NCI-H146 treated with DMSO at 0.1 percent for 48 hours (cell line): ENCODE measurements around the gene LIMK2.
"Not testable (repeated sequence)": the region's sequence is repeated elsewhere in the genome, so short reads cannot be mapped to it uniquely, and the experiment has no call there.

ENCODE experiments used
- DNase-seq: peaks from one replicate; lab custom pipeline; 2025; ENCODE audit not compliant: unreplicated experiment; lab: John Stamatoyannopoulos, UW

The LIMK2 gene

DNA sequence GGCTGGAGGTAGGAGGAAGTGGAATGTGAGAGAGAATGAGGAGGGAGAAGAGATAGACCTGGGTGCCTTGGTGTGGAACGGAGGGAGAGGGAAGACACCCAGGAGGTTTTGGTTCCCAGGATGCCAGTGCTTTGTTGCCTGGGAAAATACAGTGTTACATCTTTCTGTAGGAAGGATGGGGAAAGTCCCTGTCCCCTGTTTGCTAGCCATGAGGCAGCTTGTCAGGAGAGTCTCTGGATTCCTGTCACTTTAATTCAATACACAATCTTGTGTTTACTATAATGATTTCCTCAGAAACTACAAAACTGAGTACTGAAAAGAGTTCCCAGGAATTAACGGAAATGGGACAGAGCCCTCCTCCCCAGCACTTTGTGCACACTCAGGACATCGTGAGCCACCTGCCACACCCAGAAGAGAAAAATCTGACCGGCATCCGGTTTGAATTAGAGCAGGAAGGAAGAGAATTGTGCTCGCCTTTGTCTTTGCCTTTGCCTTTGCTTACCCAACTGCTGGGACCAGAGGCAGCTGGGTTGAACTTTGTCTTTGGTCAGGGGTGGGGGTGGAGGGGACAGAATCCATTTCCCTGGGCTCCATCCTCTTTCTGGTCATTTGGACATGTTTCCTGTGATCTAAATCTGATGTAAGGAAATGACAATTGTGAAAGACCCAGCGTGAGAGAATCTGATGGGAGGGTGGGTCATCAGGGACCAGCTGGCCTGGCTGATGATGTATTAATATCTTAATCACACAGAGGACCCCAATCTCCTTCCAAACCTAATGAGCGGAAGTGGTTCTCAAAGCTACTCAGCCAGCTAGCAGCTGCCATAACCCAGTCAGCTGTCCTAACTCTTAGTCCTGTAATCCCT lies 1.3 kb upstream of the LIMK2 start:
- DNase-seq, result no peak

DNA sequence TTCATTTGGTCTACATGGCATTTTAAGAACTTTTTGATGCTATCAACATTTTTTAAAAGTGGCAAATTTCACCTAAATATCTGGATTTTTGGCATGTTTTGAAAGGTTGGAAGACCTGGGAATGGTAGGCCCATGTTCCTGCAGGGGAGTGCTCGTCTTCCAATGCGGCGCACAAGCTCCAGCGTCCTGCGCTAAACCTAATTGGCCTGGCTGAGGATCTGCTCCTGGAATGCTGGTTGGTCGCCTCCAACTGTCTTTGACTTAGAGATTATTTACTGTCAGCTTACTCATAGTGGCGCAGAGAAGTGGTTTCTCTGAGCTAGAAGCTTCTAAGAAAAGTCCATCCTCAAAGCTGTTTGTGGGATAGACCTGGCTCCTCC lies 626 bp upstream of the LIMK2 start:
- DNase-seq, result no peak

DNA sequence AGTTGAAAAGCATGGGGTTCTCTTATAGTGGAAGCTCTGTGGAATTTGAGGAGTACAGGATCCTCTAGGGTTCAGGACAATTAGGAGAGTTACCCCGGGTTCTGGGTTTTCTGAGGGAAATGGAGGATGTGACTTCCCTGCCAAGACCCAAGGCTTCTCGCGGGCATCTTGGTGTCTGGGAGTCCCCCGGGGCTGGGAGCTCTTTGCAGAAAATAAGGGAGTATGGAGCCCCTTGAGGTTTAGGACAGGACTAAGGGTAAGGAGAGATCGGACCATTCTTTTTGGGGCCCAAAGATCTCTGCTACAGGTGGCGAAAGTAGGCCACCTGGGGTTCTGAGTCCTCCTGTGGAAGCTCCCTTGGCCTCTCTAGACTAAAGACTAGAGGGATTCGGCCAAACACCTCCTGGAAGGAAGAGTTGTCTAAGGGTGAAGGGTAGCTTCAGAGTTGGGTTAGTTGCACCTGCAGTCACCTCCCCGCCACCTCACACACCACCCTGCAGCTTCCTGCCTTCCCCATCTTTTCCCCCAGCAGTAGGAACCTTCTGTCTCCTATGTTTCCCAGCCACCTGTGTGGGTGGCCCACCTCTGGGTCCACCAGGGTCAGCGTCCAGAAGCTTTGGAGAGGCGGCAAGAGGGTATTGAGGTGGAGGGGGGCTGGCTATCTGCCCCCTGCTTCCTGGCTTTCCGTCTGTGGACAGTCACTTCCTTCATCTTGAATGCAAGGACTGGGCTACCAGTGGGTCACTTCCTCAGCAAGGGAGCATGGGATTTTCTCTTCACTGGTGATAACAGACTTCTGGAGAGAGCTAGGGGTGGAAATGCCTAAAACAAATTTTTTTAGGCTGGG lies 908 bp downstream of the LIMK2 start:
- DNase-seq, result no peak

DNA sequence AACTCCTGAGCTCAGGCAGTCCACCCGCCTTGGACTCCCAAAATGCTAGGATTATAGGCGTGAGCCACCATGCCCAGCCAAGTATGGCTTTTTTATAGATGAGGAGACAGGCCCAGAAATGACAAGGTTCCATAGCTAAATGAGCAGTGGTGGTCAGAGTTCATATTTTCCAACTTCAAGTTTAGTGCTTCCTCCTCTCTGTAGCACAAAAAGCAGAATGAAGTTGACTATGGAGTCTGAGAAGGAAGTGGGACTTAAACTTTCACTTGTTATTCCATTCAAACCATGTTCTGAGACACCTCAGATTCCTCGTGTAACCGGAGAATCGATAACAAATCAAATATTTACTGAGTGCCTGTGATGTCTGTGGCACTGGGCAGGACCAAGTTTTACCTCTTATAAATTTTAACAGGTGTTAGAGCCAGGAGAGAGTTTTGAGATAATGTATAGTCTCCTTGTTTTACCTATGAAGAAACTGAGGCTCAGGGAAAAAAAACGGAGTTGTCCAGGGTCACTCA lies 3.0 kb downstream of the LIMK2 start:
- no peak for DNase-seq

DNA sequence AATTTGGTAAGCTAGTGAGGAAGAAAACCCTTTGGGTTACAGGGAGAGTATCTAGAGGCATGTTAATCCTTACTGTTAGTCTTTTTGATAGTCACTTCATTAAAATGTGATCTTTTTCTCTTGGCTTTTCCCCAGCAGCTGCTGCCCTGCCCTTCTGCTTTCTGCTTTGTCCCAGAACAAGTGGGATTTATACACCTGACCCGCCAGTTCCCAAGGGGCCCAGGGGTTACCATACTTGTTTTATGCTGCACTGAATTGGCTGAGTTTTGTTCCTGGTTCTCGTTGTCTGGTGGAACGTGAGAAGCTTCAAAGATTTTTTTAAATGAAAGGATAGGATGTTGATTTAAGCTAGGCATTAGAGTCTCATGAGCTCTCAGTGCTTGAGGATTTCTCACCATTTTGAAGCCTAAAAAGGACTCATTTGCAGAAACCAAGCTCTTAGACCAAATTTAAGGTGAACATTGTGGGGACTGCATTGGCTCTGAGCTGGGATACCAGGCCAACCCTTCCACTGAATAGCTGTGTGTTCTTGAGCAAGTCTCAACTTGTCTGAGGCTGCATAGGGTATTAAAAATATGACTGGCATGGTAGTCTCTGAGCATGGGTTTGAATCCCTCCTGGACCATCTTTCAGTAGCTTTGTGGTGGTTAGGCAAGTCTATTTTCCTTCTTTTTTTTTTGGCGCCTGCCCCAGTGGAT lies 6.6 kb downstream of the LIMK2 start:
- DNase-seq, result no peak

DNA sequence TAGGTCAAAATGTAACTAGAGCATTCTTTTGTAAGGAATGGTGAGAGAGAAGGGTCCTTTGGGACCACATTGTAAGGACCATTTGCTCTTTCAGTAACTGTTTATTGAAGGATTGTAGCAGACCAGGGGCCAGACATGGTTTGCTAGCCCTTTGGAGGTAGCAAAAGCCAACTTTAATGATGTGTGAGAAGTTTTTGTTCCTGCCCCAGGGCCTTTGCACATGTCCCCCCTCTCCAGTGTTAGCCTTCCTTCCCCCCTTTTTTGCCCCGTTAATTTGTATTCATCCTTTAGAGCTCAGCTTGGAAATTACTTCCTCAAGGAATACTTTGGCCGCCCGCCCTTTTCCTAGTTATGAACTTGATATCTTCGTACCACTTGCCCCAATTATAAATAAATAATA lies 9.0 kb downstream of the LIMK2 start:
- DNase-seq, result no peak

DNA sequence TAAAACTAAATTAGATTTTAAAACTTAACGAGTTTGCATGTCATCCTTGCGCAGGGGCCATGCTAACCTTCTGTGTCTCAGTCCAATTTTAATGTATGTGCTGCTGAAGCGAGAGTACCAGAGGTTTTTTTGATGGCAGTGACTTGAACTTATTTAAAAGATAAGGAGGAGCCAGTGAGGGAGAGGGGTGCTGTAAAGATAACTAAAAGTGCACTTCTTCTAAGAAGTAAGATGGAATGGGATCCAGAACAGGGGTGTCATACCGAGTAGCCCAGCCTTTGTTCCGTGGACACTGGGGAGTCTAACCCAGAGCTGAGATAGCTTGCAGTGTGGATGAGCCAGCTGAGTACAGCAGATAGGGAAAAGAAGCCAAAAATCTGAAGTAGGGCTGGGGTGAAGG lies 10.6 kb downstream of the LIMK2 start:
- no peak for DNase-seq

DNA sequence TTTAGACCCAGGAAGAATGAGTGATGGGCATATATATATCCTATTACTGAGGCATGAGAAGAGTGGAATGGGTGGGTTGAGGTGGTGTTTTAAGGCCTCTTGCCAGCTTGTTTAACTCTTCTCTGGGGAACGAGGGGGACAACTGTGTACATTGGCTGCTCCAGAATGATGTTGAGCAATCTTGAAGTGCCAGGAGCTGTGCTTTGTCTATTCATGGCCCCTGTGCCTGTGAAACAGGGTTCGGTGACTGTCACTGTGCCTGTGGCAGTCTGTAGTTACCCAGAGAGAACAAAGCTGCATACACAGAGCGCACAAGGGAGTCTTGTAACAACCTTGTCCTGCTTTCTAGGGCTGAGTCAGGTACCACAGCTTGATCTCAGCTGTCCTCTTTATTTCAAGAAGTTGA lies 11.7 kb downstream of the LIMK2 start:
- DNase-seq, result no peak

DNA sequence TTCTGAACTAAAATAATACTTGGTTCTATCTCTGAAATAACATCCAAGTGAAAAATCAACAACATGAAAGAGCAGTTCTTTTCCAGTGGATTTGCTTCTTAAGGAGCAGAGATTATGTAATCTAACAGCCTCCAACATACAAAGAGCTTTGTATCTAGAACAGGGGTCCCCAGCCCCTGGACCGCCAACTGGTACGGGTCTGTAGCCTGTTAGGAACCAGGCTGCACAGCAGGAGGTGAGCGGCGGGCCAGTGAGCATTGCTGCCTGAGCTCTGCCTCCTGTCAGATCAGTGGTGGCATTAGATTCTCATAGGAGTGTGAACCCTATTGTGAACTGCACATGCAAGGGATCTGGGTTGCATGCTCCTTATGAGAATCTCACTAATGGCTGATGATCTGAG lies 12.6 kb downstream of the LIMK2 start:
- not testable (repeated sequence) for DNase-seq

DNA sequence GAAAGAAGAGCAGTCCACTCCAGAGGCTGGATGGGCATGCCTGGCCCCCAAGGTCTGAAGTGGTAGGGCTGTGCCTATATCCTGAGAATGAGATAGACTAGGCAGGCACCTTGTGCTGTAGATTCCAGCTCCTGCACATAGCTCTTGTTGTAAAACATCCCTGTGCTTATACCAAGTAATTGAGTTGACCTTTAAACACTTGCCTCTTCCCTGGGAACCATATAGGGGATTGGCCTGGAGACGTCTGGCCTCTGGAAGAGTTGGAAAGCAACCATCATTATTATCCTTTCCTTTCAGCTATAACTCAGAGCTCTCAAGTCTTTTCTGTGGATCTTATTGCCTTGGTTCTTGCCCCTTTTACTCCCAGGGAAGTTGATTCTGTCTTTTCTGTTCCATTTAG lies 15.1 kb downstream of the LIMK2 start:
- no peak for DNase-seq

DNA sequence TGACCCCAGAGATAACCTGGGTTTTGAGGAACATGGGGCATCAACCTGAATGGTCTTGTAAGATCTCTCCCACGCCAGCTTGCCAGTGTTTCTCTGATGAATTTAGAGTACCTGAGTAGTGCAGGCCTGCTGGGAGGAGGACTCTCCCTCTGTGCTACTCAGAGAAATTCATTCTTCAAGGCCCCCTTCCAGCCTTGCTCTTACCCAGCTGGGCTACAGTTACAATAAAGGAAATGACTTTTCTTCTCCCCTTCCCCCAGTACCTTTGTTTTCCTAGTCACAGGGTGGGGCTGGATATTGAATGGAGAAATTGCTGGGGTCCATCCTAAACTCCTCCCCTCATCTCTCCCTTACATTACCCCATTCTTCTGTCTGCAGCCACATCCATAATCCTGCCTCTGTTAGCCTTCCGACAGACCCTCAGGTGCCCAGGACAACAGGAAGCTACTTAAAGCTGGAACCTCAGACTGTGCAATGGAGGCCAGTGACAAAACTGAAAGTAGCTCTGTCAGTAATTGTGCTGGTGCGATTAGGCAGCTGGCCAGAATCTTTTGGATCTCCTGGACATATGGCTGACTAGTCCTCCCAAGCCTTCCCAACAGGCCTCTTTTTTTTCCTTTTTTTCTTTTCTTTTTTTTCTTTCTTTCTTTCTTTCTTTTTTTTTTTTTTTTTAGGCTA lies 17.4 kb downstream of the LIMK2 start:
- DNase-seq, result no peak

DNA sequence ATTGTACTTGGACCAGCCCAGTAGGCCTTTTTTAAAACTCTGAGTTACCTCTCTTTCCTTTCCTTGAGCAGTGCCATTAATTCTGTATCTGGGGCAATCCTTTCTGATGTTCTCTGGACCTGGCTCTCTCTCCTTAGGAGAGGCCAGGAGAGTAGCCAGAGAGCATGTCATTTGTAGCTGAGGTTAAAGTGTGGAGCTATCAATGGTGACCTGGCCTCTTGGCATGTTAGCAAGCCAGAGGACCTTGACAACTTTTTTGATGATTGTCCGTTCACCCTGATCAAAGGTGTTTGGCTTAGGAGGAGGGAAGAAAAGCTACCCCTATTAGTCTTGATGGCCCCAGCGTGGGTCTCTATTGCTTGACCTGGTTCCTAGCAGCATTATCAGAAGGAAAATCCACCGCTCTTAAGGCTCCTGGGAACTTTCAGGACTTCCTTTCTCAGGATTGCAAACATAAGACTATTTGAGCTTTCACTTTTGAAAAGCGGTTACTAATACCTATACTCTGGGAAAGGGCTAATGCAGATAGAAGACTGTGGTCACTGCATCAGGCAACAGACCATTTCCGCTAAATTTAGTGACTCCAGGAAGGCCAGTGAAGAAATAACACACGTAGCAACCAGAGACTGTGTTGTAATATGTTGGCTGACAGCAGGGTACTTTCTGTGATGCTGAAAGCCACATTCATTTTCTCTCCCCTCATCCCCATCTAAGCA lies 18.2 kb downstream of the LIMK2 start:
- DNase-seq, result no peak

DNA sequence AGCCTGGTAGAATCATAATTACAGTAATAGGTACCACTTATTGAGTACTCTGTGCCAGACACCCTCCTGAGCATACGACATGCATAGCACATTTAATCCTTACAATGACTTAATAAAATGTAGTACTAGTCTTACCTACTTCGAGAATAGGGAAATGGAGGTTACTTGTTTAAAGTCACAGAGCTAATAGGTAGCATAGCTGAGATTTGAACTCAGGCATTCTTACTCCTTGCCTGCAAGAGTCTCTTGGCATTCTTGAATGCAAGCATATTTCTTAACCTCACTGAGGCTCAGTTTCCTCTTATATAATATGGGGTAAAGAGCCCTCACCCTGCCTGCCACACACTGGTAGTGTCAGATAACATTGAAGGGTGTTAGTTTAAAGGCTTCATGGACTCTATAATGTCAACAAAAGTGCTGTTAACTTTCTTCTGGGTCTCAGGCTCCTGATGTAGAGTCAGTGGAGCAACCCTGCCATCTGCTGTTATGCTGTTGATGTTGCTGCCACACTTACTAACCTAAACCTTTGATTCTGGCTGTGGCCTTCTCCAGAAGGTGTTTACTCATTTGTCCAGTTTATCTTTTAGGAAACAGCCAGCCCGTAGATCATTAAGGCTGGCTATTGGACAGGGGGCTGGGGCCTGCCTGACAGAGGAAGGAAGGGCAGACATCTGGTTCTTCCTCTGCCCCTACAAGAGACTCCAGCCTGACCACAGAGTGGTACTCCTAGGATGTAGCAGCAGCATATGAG lies 18.9 kb downstream of the LIMK2 start:
- DNase-seq, result no peak

DNA sequence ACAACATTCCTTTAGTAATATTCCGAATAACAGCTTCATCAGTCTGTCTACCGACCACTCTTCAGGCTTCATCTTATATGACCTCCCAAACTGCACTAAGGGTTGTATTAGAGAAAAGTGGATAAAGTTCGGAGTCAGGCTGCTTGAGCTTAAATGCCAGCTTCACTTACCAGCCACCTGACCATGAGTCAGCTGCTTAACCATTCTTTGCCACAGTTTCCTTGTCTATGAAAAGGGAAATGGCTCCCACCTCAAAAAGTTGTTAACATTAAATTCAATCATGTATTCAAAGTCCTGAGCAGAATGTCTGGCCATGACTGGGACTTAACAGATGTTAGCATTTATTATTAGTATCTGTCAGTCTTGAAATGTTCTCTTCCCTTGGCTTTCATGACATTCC lies 20.9 kb downstream of the LIMK2 start:
- no peak for DNase-seq

DNA sequence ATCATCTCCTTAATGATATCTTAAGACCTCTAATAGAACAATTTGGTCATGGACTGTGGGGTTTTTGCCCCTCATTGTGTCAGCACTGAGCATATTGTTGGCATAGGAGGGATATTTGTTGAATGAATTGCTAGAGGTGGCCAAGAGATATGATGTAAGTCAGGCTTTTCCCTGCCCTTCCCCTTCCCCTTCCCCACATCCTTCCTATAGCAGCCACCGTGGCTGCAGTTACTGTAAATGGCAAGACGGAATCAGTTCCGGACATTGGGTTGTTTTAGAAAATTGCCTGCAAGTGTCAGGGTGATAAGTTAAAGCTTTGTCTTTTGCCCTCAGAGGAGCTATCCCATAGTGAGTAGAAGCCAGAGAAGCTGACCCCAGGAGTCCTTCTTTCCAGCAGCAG lies 23.0 kb downstream of the LIMK2 start:
- DNase-seq, result no peak

DNA sequence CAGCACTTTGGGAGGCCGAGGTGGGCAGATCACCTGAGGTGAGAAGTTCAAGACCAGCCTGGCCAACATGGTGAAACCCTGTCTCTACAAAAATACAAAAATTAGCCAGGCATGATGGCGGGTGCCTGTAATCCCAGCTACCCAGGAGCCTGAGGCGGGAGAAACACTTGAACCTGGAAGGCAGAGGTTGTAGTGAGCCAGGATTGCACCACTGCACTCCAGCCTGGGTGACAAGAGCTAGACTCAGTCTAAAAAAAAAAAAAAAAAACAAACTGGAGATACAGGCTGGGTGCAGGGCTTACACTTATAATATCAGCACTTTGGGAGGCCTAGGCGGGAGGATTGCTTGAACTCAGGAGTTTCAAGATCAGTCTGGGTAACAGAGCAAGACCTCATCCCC lies 23.9 kb downstream of the LIMK2 start:
- DNase-seq, result not testable (repeated sequence)

DNA sequence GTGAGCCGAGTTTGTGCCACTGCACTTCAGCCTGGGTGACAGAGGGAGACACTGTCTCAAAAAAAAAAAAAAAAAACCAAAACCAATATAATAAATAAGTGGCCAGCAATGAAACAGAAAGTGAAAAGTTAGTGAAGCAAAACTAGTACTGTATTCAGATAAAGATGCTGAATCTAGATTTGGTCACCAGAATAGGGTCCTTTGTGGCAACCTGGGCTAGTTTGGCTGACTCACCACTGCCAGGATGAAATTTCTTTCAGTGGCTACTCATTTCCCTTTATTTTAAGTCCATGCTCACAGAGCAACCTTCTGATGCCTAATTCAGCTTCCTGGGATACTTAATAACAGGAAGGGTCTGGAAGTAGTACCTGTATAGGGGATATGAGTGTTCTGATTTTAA lies 26.0 kb downstream of the LIMK2 start:
- no peak for DNase-seq

DNA sequence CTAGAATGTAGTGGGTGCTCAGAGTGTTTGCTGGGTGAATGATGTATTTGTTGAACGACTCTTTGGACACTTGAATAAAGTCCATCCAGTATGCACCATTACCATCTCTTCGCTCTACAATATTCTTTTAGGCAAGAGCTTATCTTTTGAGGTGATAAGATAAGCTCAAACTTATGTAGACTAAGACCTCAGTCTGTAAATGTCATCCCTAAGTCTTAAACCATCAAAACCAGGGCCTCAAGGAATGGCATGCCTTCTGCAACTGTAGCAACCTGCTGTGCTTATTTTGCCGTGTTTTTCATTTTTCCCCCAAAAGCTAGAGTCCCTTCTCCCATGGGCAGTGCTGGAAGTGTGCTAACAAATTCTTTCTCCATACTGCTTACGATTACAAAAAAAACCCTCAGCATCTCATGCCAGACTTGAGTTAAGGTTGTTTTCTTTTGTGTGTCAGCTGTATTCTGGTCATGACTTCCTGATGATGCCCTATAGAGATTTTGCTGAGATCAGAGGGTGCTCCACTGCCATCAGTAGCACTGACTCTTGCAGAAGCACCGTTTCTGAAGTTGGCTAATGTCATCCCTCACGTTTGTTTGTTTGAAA lies 27.8 kb downstream of the LIMK2 start:
- DNase-seq, result no peak

DNA sequence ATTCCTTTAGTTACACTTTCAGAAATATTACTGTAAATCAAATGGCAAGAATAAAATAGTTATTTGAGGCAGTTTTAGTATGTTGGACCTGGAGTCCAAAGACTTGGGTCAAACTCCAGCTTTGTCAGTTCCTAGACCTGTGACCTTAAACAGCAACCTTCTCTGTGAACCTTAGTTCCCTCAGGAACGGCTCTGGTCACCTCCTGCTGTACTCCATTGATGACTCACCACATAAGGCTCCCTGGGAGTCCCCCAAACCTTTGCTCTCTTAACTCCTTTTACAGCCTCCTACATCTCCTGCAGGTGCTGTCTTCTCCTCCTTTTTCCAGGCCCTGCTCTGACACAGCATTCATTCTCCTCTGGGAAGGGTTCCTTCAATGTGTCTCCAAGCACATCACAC lies 29.1 kb downstream of the LIMK2 start:
- DNase-seq, result no peak
